ENCODE data around the gene LPP.

GRCh38 chr3:188553569-188553968 lies 399.6 kb downstream of the LPP start:
- no peak for TF ChIP-seq FOXK2 (IDR thresholded peaks at IDR 0.05)
- no peak for TF ChIP-seq TFAP4 (IDR thresholded peaks at IDR 0.05; ENCODE audit: borderline replicate concordance, low read depth)
- no peak for TF ChIP-seq LRRFIP1 (CRISPR knock-in tag; conservative IDR thresholded peaks at IDR 0.05)
- no peak for TF ChIP-seq ONECUT2 (CRISPR knock-in tag; IDR thresholded peaks at IDR 0.05)
